HG02884 (cell line): ENCODE data around the gene MYCBP2.
"Not testable (repeated sequence)": the region's sequence is repeated elsewhere in the genome, so short reads cannot be mapped to it uniquely, and the experiment has no call there.

Experiments used
- ATAC-seq: cut with Tn5 transposase; IDR thresholded peaks from one replicate; pipeline ENCODE4 v1.9.1; 2021; ENCODE audit warnings: mild to moderate bottlenecking, moderate library complexity; ENCODE audit not compliant: unreplicated experiment

MYCBP2 gene

GRCh38 chr13:77034881-77035280 is 292.0 kb downstream of the MYCBP2 start:
- ATAC-seq = no peak

- no peak for ATAC-seq
These were observed 293.1 kb downstream of the MYCBP2 start for GRCh38 chr13:77033717-77034302.

- no peak for ATAC-seq
These were observed 295.1 kb downstream of the MYCBP2 start for GRCh38 chr13:77031656-77032243.

- ATAC-seq = no peak
These were observed 297.5 kb downstream of the MYCBP2 start for GRCh38 chr13:77029436-77029835.

GRCh38 chr13:77028202-77028601 is 298.7 kb downstream of the MYCBP2 start:
- no peak for ATAC-seq

GRCh38 chr13:77026861-77027621 is 299.9 kb downstream of the MYCBP2 start, which contains the start of gene FBXL3:
FBXL3 (minus strand) TSS chr13:77027159; CDS start chr13:77021860, 5,299 bp downstream.
- peak; percentile 56 for ATAC-seq

GRCh38 chr13:77026255-77026860 is 300.5 kb downstream of the MYCBP2 start:
- ATAC-seq = peak; percentile 39

GRCh38 chr13:77022341-77022740 is 304.6 kb downstream of the MYCBP2 start:
- no peak for ATAC-seq

GRCh38 chr13:77019756-77020155 is 307.1 kb downstream of the MYCBP2 start:
- no peak for ATAC-seq

- ATAC-seq = no peak
These were observed 309.8 kb downstream of the MYCBP2 start for GRCh38 chr13:77016888-77017623.

- ATAC-seq = no peak
These were observed 310.6 kb downstream of the MYCBP2 start for GRCh38 chr13:77016251-77016812.

- no peak for ATAC-seq
These were observed 311.8 kb downstream of the MYCBP2 start for GRCh38 chr13:77014906-77015685.

GRCh38 chr13:77013853-77014542 is 312.9 kb downstream of the MYCBP2 start:
- no peak for ATAC-seq

GRCh38 chr13:77009719-77010118 is 317.2 kb downstream of the MYCBP2 start:
- not testable (repeated sequence) for ATAC-seq

GRCh38 chr13:77009011-77009410 is 317.9 kb downstream of the MYCBP2 start:
- peak; percentile 75 for ATAC-seq

GRCh38 chr13:77008337-77008736 is 318.6 kb downstream of the MYCBP2 start:
- not testable (repeated sequence) for ATAC-seq

GRCh38 chr13:77002590-77003190 is 324.2 kb downstream of the MYCBP2 start:
- ATAC-seq = no peak

- ATAC-seq = no peak
These were observed 324.8 kb downstream of the MYCBP2 start for GRCh38 chr13:77001963-77002587.
